Gastroesophageal sphincter (tissue), 3 donors: ENCODE data around the gene POLR2H.

ENCODE experiments used
- CTCF ChIP-seq, 4 experiments: fragments of 200-600 bp in 2 of 4; fragments of 450-650 bp in 2 of 4; sonication (generic) in 1 of 4; IDR thresholded peaks; one replicate each; pipeline ENCODE4 v1.5.1; 2017 to 2019; ENCODE audit warnings: antibody characterized with exemption in 4 of 4, mild to moderate bottlenecking in 2 of 4, moderate library complexity in 2 of 4
- POLR2A ChIP-seq, 2 donors: fragments of 450-650 bp; IDR thresholded peaks; one replicate each; pipeline ENCODE4 v1.6.1; 2017; ENCODE audit warnings: antibody characterized with exemption in 2 of 2, mild to moderate bottlenecking in 2 of 2, moderate library complexity in 1 of 2

- no peak for TF ChIP-seq CTCF (IDR thresholded peaks at IDR 0.05)
- TF ChIP-seq POLR2A (IDR thresholded peaks at IDR 0.05), result no peak
These were observed 7.2 kb downstream of the POLR2H start for GRCh38 chr3:184368586-184369183.
